NCI-H1092 treated with DMSO at 0.1 percent for 48 hours (cell line): ENCODE measurements around the gene ADCY5.

Source experiments
- DNase-seq: peaks from one replicate; lab custom pipeline; 2025; lab: John Stamatoyannopoulos, UW

ADCY5 gene

GRCh38 chr3:123342631-123343080, 106.2 kb downstream of the ADCY5 start:
- DNase-seq: no peak

- DNase-seq: no peak
Observed at GRCh38 chr3:123341871-123342630, 106.8 kb downstream of the ADCY5 start.

- DNase-seq: no peak
Observed at GRCh38 chr3:123340336-123340735, 108.6 kb downstream of the ADCY5 start.

- no peak for DNase-seq
Observed at GRCh38 chr3:123339302-123339701, 109.6 kb downstream of the ADCY5 start.

- DNase-seq: no peak
Observed at GRCh38 chr3:123338620-123339061, 110.2 kb downstream of the ADCY5 start.

GRCh38 chr3:123337948-123338619, 110.8 kb downstream of the ADCY5 start:
- peak; percentile 19 for DNase-seq

- DNase-seq: no peak
Observed at GRCh38 chr3:123337226-123337625, 111.7 kb downstream of the ADCY5 start.

GRCh38 chr3:123336441-123336851, 112.4 kb downstream of the ADCY5 start:
- no peak for DNase-seq

- DNase-seq: no peak
Observed at GRCh38 chr3:123336001-123336400, 112.9 kb downstream of the ADCY5 start.

GRCh38 chr3:123335007-123335670, 113.8 kb downstream of the ADCY5 start:
- no peak for DNase-seq

- no peak for DNase-seq
Observed at GRCh38 chr3:123334056-123334455, 114.8 kb downstream of the ADCY5 start.

GRCh38 chr3:123333401-123333800, 115.5 kb downstream of the ADCY5 start:
- no peak for DNase-seq

GRCh38 chr3:123332124-123332641, 116.7 kb downstream of the ADCY5 start:
- DNase-seq: no peak

GRCh38 chr3:123331651-123332050, 117.2 kb downstream of the ADCY5 start:
- DNase-seq: no peak

GRCh38 chr3:123331006-123331405, 117.9 kb downstream of the ADCY5 start:
- no peak for DNase-seq

GRCh38 chr3:123330441-123330991, 118.4 kb downstream of the ADCY5 start:
- DNase-seq: no peak

- DNase-seq: no peak
Observed at GRCh38 chr3:123329636-123330340, 119.1 kb downstream of the ADCY5 start.

GRCh38 chr3:123328851-123329635, 119.8 kb downstream of the ADCY5 start:
- peak; percentile 50 for DNase-seq

GRCh38 chr3:123327956-123328850, 120.7 kb downstream of the ADCY5 start:
- no peak for DNase-seq

- no peak for DNase-seq
Observed at GRCh38 chr3:123327480-123327879, 121.4 kb downstream of the ADCY5 start.
